Measurements from ENCODE around the gene TNFRSF11A. TPM values are rescaled to one million over a fixed set of nuclear protein-coding genes. Genes with fewer than 3 reads are reported as not detected.

TNFRSF11A gene
- total RNA-seq, 4 donors from 2014 or later = 5.5 to 25.8 (median 8.6) TPM

GRCh38 chr18:62324181-62324828 is 805 bp upstream of the TNFRSF11A start:
- Histone ChIP-seq H3K4me1 (peaks cover 0 to 30% (median 8%) of the 10 kb centered on the region in 4 donors), H3K4me3 (peak overlapping the region in 2 of 4 donors; percentile 25 to 57), H3K27me3 (peaks cover 2 to 53% of the 10 kb centered on the region in 2 donors), H3K36me3 (no peaks in the 10 kb centered on the region), H3K9me3 (no peaks in the 10 kb centered on the region), H3K27ac (no peak overlapping the region)
- no peak for DNase-seq (ENCODE audit: low spot score in 2 of 2)
- 36 to 38% methylated on average over 12 of the region's 12 CpGs for WGBS, 2 donors
- TF ChIP-seq CTCF (IDR thresholded peaks at IDR 0.05) = no peak
- TF ChIP-seq EP300 (IDR thresholded peaks at IDR 0.05) = no peak
- no peak for TF ChIP-seq POLR2A (IDR thresholded peaks at IDR 0.05)

GRCh38 chr18:62325806-62326645 is 916 bp downstream of the TNFRSF11A start:
- Histone ChIP-seq H3K4me1 (peaks cover 0 to 30% (median 8%) of the 10 kb centered on the region in 4 donors), H3K27ac (no peak overlapping the region), H3K9me3 (no peaks in the 10 kb centered on the region), H3K36me3 (no peaks in the 10 kb centered on the region), H3K4me3 (peak overlapping the region; percentile 32 to 57 (median 47)), H3K27me3 (peaks cover 2 to 66% of the 10 kb centered on the region in 2 donors)
- WGBS, 2 donors = 5 to 6% methylated on average over 33 to 40 of the region's 45 CpGs
- TF ChIP-seq POLR2A (IDR thresholded peaks at IDR 0.05) (no peak), CTCF (IDR thresholded peaks at IDR 0.05) (no peak), EP300 (IDR thresholded peaks at IDR 0.05) (no peak)
- DNase-seq (ENCODE audit: low spot score in 2 of 2) = no peak

GRCh38 chr18:62326646-62327348 is 1.7 kb downstream of the TNFRSF11A start:
- Histone ChIP-seq H3K27ac (no peak overlapping the region), H3K36me3 (no peaks in the 10 kb centered on the region), H3K27me3 (peaks cover 2 to 66% of the 10 kb centered on the region in 2 donors), H3K4me1 (peaks cover 0 to 30% (median 8%) of the 10 kb centered on the region in 4 donors), H3K4me3 (peak overlapping the region in 1 of 4 donors; percentile 57), H3K9me3 (no peaks in the 10 kb centered on the region)
- DNase-seq (ENCODE audit: low spot score in 2 of 2) = no peak
- 50% methylated on average over 12 of the region's 12 CpGs for WGBS, 2 donors
- TF ChIP-seq EP300 (IDR thresholded peaks at IDR 0.05) (no peak), CTCF (IDR thresholded peaks at IDR 0.05) (no peak), POLR2A (IDR thresholded peaks at IDR 0.05) (no peak)

GRCh38 chr18:62327977-62328376 is 2.9 kb downstream of the TNFRSF11A start:
- DNase-seq (ENCODE audit: low spot score in 2 of 2) = no peak
- Histone ChIP-seq H3K4me3 (no peak overlapping the region), H3K27me3 (peaks cover 2 to 66% of the 10 kb centered on the region in 2 donors), H3K36me3 (no peaks in the 10 kb centered on the region), H3K9me3 (no peaks in the 10 kb centered on the region), H3K4me1 (peaks cover 0 to 30% (median 8%) of the 10 kb centered on the region in 4 donors), H3K27ac (no peak overlapping the region)
- TF ChIP-seq POLR2A (IDR thresholded peaks at IDR 0.05) (no peak), EP300 (IDR thresholded peaks at IDR 0.05) (no peak), CTCF (IDR thresholded peaks at IDR 0.05) (no peak)
- 76 to 83% methylated on average over 7 of the region's 7 CpGs for WGBS, 2 donors

Measured in tibial nerve (tissue), 4 donors.